Naive thymus-derived CD4-positive, alpha-beta T cell (primary cell): ENCODE data around the gene DEF6. TPM values are rescaled to one million over a fixed set of nuclear protein-coding genes. Genes with fewer than 3 reads are reported as not detected.
A peak's percentile ranks its signal among the peaks of the same experiment; 100 is the strongest.

Experiments
- ATAC-seq: fragments of 150-1000 bp; cut with Tn5 transposase; 2 replicates; pipeline ENCODE4 v1.10.0; 2021; ENCODE audit warnings: mild to moderate bottlenecking, moderate library complexity
- CTCF ChIA-PET: fragments of 350-600 bp; sonication (Branson Sonifier 250); formaldehyde crosslinking; loops from one replicate; lab custom pipeline; 2021; ENCODE audit warnings: antibody characterized with exemption; lab: Charles Lee
- POLR2A ChIA-PET: fragments of 350-600 bp; sonication (Branson Sonifier 250); formaldehyde crosslinking; loops from one replicate; lab custom pipeline; 2021; ENCODE audit warnings: antibody characterized with exemption, inconsistent platforms; lab: Charles Lee
- DNase-seq, 9 donors: peaks; one replicate each; pipeline versions ENCODE4 v3.0.0 to v3.0.0-alpha.2; 2020 to 2022; ENCODE audit warnings: mixed read lengths in 1 of 9
- H3K27ac ChIP-seq: one replicate; pipeline ENCODE4 v1.7.0; 2013; ENCODE audit warnings: mild to moderate bottlenecking, low read depth, low read length, moderate library complexity
- H3K27me3 ChIP-seq, 2 donors: one replicate each; pipeline ENCODE4 v1.7.0; 2013; ENCODE audit warnings: low read length in 2 of 2, mild to moderate bottlenecking in 2 of 2, moderate library complexity in 2 of 2; ENCODE audit not compliant: control insufficient read depth in 2 of 2, insufficient read depth in 2 of 2
- H3K36me3 ChIP-seq, 3 experiments: 1 replicate in 2 of 3; 2 replicates in 1 of 3; pipeline ENCODE4 v1.7.0; 2013; ENCODE audit warnings: low read length in 3 of 3, mild to moderate bottlenecking in 3 of 3, moderate library complexity in 1 of 3; ENCODE audit not compliant: insufficient read depth in 3 of 3, control insufficient read depth in 2 of 3
- H3K4me1 ChIP-seq, 2 donors: one replicate each; pipeline ENCODE4 v1.7.0; 2013; ENCODE audit warnings: low read length in 2 of 2, mild to moderate bottlenecking in 2 of 2, moderate library complexity in 1 of 2; ENCODE audit not compliant: control insufficient read depth in 2 of 2, insufficient read depth in 2 of 2
- H3K4me3 ChIP-seq: 2 replicates; pipeline ENCODE4 v1.7.0; 2013; ENCODE audit warnings: mild to moderate bottlenecking, low read length
- H3K9me3 ChIP-seq, 3 experiments: 1 replicate in 2 of 3; 2 replicates in 1 of 3; pipeline ENCODE4 v1.7.0; 2013; ENCODE audit warnings: low read length in 3 of 3; ENCODE audit not compliant: control insufficient read depth in 2 of 3
- H3K27ac Mint-ChIP-seq, 9 donors: one replicate each; pipeline ENCODE4 v1.8.0; 2020 to 2022; ENCODE audit warnings: mixed read lengths in 9 of 9, mild to moderate bottlenecking in 8 of 9, moderate library complexity in 5 of 9, inconsistent platforms in 2 of 9
- H3K27me3 Mint-ChIP-seq, 5 donors: one replicate each; pipeline ENCODE4 v1.8.0; 2021 to 2022; ENCODE audit warnings: mixed read lengths in 5 of 5, mild to moderate bottlenecking in 1 of 5
- H3K36me3 Mint-ChIP-seq, 5 donors: one replicate each; pipeline ENCODE4 v1.8.0; 2020 to 2022; ENCODE audit warnings: mixed read lengths in 5 of 5, mild to moderate bottlenecking in 3 of 5, inconsistent platforms in 1 of 5
- H3K4me1 Mint-ChIP-seq, 7 donors: one replicate each; pipeline ENCODE4 v1.8.0; 2020 to 2022; ENCODE audit warnings: mixed read lengths in 7 of 7, mild to moderate bottlenecking in 3 of 7, inconsistent platforms in 1 of 7
- H3K4me3 Mint-ChIP-seq, 10 donors: one replicate each; pipeline ENCODE4 v1.8.0; 2020 to 2022; ENCODE audit warnings: mild to moderate bottlenecking in 10 of 10, mixed read lengths in 10 of 10, moderate library complexity in 6 of 10, inconsistent platforms in 2 of 10
- H3K9me3 Mint-ChIP-seq, 11 donors: one replicate each; pipeline ENCODE4 v1.8.0; 2020 to 2022; ENCODE audit warnings: mixed read lengths in 11 of 11, mild to moderate bottlenecking in 4 of 11, inconsistent platforms in 1 of 11, moderate library complexity in 1 of 11
- intact Hi-C, 2 donors: fragments of 100-400 bp; cut with micrococcal nuclease; formaldehyde crosslinking; loops; one replicate each; pipeline ENCODE4 v1.15.1; 2023
- polyA plus RNA-seq, 2 donors: library from polyadenylated mRNA; unstranded; fragments of 300-500 nt; fragmentation: Illumina TruSeq; gene quantifications; one replicate each; pipeline ENCODE4 v1.2.3, GENCODE V29; 2021
- total RNA-seq, 6 experiments: library from RNA in 5 of 6; stranded (reverse) in 5 of 6; gene quantifications; 1 replicate in 5 of 6; 2 replicates in 1 of 6; pipeline ENCODE4 v1.2.3 and lab custom pipeline; 2021 to 2026

The DEF6 gene
- total and polyA plus RNA-seq, 7 experiments from 2014 or later, result 113 to 250 (median 225) TPM

DNA sequence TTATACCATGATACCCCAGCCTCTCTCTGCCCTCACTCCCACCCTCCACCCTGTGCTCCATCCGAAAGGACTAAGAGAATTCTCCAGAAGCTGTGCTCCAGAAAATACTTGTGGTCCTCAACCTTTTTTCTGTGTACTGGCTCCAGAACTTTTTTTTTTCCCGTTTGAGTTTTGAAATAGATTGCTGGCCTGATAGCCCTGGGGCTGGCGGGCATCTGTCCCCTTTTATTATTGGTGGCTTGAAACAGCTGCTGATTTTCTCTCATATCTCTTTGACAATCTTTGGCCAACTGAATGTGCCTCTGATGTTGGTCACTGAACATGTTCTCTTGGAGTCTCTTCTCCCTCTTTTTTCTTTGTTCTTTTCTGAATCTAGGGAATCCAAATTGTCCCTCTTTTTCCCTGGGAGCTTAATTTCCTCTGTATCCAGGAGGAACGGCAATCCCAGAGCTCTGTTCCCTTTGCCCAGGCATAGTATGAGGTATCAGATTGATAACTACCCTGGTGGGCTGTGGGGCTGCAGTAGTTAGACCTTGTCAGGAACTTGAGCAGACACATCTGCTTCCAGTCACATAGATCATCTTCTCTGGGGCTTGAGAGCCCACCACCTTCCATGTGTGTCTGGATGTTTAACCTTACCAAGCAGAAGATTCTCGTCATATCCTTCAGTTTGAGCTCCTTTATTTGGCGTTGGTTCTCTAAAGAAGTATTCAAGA, 46.4 kb downstream of the DEF6 start:
- H3K27me3 Mint-ChIP-seq, result no peaks in the 10 kb centered on the region
- peaks cover 0 to 2% (median 0%) of the 10 kb centered on the region in 11 donors for H3K9me3 Mint-ChIP-seq
- no peaks in the 10 kb centered on the region for H3K9me3 ChIP-seq
- peaks cover 48 to 64% (median 58%) of the 10 kb centered on the region in 7 donors for H3K4me1 Mint-ChIP-seq
- H3K27ac ChIP-seq, result peak overlapping the region; percentile 97
- ChIA-PET POLR2A (interaction anchor here (0.6 to 5.7 kb wide), 16 partner anchors 9 to 128 kb away, joined by 3 to 47 read pairs (median 4); partner anchors contain the start of genes DEF6, FANCE and RPL10A), CTCF (interaction anchor here (0.7 to 5.0 kb wide), 14 partner anchors 9 to 395 kb away, joined by 3 to 99 read pairs (median 3); partner anchors contain the start of genes FANCE and RPL10A)
- DNase-seq (no peak), ATAC-seq (no peak)
- H3K27me3 ChIP-seq, result no peaks in the 10 kb centered on the region
- H3K4me1 ChIP-seq, result peaks cover 30 to 47% of the 10 kb centered on the region in 2 donors
- peaks cover 0 to 7% (median 0%) of the 10 kb centered on the region in 3 experiments for H3K36me3 ChIP-seq
- H3K4me3 ChIP-seq, result peak overlapping the region; percentile 70
- peak overlapping the region; percentile 88 to 100 (median 98) for H3K4me3 Mint-ChIP-seq
- peak overlapping the region; percentile 53 to 98 (median 95) for H3K27ac Mint-ChIP-seq
- intact Hi-C loops, result loop anchor here (2.0 kb wide), 3 partner anchors 71 to 393 kb away; partner anchors contain the start of gene ARMC12 (in 1 of the 2)
- peaks cover 3 to 19% (median 17%) of the 10 kb centered on the region in 5 donors for H3K36me3 Mint-ChIP-seq

DNA sequence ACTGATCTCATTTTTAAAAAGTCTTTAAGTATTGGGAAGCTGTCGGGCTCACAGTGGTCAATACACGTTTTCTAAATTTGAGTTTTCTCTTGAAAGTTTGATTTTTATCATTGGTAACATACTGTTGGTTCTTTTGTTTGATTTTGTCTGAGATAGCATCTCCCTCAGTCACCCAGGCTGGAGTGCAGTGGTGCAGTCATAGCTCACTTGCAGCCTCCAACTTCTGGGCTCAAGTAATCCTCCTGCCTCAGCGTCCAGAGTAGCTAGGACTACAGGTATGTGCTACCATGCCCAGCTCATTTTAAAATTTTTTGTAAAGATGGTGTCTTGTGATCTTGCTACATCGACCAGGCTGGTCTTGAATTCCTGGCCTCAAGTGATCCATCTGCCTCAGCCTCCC, 53.8 kb downstream of the DEF6 start:
- peaks cover 14 to 47% (median 46%) of the 10 kb centered on the region in 5 donors for H3K36me3 Mint-ChIP-seq
- Histone ChIP-seq H3K27me3 (no peaks in the 10 kb centered on the region), H3K4me3 (no peak overlapping the region), H3K9me3 (no peaks in the 10 kb centered on the region), H3K27ac (no peak overlapping the region), H3K36me3 (peaks cover 7 to 37% (median 8%) of the 10 kb centered on the region in 3 experiments), H3K4me1 (peaks cover 11 to 37% of the 10 kb centered on the region in 2 donors)
- intact Hi-C loops, result no loop called here
- peak overlapping the region in 8 of 9 donors; percentile 83 to 98 (median 92) for H3K27ac Mint-ChIP-seq
- H3K4me1 Mint-ChIP-seq, result peaks cover 35 to 87% (median 74%) of the 10 kb centered on the region in 7 donors
- H3K9me3 Mint-ChIP-seq, result no peaks in the 10 kb centered on the region
- DNase-seq (no peak), ATAC-seq (no peak)
- H3K4me3 Mint-ChIP-seq, result peak overlapping the region in 4 of 10 donors; percentile 16 to 89 (median 26)
- ChIA-PET CTCF (interaction anchor here (0.6 to 0.8 kb wide), 2 partner anchors 98 to 102 kb away, joined by 3 to 4 read pairs; no protein-coding TSS in a partner anchor), POLR2A (interaction anchor here (0.6 to 2.1 kb wide), 5 partner anchors 10 to 118 kb away, joined by 3 to 10 read pairs (median 4); no protein-coding TSS in a partner anchor)
- no peaks in the 10 kb centered on the region for H3K27me3 Mint-ChIP-seq

GRCh38 chr6:35352735-35353134, 55.1 kb downstream of the DEF6 start:
- no peaks in the 10 kb centered on the region for H3K9me3 ChIP-seq
- no peaks in the 10 kb centered on the region for H3K27me3 ChIP-seq
- ATAC-seq, result no peak
- no peaks in the 10 kb centered on the region for H3K9me3 Mint-ChIP-seq
- peak overlapping the region in 3 of 10 donors; percentile 11 to 45 (median 12) for H3K4me3 Mint-ChIP-seq
- H3K27ac ChIP-seq, result peak overlapping the region; percentile 22
- H3K27me3 Mint-ChIP-seq, result no peaks in the 10 kb centered on the region
- H3K4me3 ChIP-seq, result no peak overlapping the region
- peaks cover 7 to 43% (median 17%) of the 10 kb centered on the region in 3 experiments for H3K36me3 ChIP-seq
- DNase-seq, result no peak
- H3K4me1 ChIP-seq, result peaks cover 11 to 31% of the 10 kb centered on the region in 2 donors
- POLR2A ChIA-PET, result interaction anchor here (0.8 to 2.1 kb wide), 2 partner anchors 9 to 116 kb away, joined by 3 to 10 read pairs; no protein-coding TSS in a partner anchor
- intact Hi-C loops, result no loop called here
- CTCF ChIA-PET, result interaction anchor here (1.0 kb wide), 1 partner anchor 9 kb away, joined by 3 read pairs; no protein-coding TSS in a partner anchor
- peaks cover 20 to 53% (median 49%) of the 10 kb centered on the region in 5 donors for H3K36me3 Mint-ChIP-seq
- peaks cover 27 to 85% (median 70%) of the 10 kb centered on the region in 7 donors for H3K4me1 Mint-ChIP-seq
- H3K27ac Mint-ChIP-seq, result peak overlapping the region in 8 of 9 donors; percentile 67 to 98 (median 87)

- Mint-ChIP-seq H3K27me3 (no peaks in the 10 kb centered on the region), H3K9me3 (no peaks in the 10 kb centered on the region), H3K36me3 (peaks cover 21 to 60% (median 51%) of the 10 kb centered on the region in 5 donors), H3K4me1 (peaks cover 30 to 87% (median 69%) of the 10 kb centered on the region in 7 donors), H3K27ac (peak overlapping the region in 4 of 9 donors; percentile 21 to 67 (median 34)), H3K4me3 (no peak overlapping the region)
- ATAC-seq (no peak), DNase-seq (no peak)
- Histone ChIP-seq H3K36me3 (peaks cover 10 to 56% (median 17%) of the 10 kb centered on the region in 3 experiments), H3K4me3 (no peak overlapping the region), H3K9me3 (no peaks in the 10 kb centered on the region), H3K27ac (no peak overlapping the region), H3K27me3 (no peaks in the 10 kb centered on the region), H3K4me1 (peaks cover 0 to 14% of the 10 kb centered on the region in 2 donors)
- ChIA-PET POLR2A (interaction anchor here (0.6 to 1.4 kb wide), 3 partner anchors 14 to 123 kb away, joined by 3 read pairs; no protein-coding TSS in a partner anchor), CTCF (interaction anchor here (1.4 kb wide), 1 partner anchor 96 kb away, joined by 3 read pairs; no protein-coding TSS in a partner anchor)
- intact Hi-C loops, result loop anchor here in 1 of 2 donors (5.0 kb wide), 1 partner anchor 38 kb away; no protein-coding TSS in a partner anchor
Observed at GRCh38 chr6:35354361-35355135, 56.9 kb downstream of the DEF6 start.

DNA sequence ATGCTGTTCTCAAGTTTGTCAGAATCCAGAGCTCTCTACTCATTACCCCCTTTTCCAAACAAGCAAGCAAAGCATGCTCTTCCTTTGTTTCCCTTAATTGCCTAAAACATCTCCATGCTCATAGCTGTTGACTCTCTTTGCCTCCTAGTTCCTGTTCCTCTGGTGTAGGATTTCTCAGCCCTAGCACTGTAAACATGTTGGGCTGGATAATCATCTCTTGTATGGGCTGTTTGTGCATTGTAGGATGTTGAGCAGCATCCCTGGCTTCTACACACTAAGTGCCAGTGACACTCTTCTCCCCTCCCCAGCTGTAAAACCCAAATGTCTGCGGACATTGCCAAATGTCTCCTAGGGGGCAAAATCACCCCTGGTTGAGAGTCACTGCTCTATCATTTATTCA, 58.8 kb downstream of the DEF6 start:
- peak overlapping the region in 3 of 10 donors; percentile 2 to 39 (median 4) for H3K4me3 Mint-ChIP-seq
- DNase-seq (no peak), ATAC-seq (no peak)
- Histone ChIP-seq H3K4me1 (peaks cover 0 to 18% of the 10 kb centered on the region in 2 donors), H3K36me3 (peaks cover 10 to 62% (median 17%) of the 10 kb centered on the region in 3 experiments), H3K9me3 (no peaks in the 10 kb centered on the region), H3K4me3 (no peak overlapping the region), H3K27me3 (no peaks in the 10 kb centered on the region), H3K27ac (no peak overlapping the region)
- peaks cover 27 to 87% (median 70%) of the 10 kb centered on the region in 7 donors for H3K4me1 Mint-ChIP-seq
- intact Hi-C loops, result loop anchor here in 1 of 2 donors (5.0 kb wide), 1 partner anchor 36 kb away; no protein-coding TSS in a partner anchor
- peak overlapping the region in 7 of 9 donors; percentile 3 to 70 (median 28) for H3K27ac Mint-ChIP-seq
- peaks cover 21 to 59% (median 47%) of the 10 kb centered on the region in 5 donors for H3K36me3 Mint-ChIP-seq
- POLR2A ChIA-PET, result interaction anchor here (0.8 to 1.6 kb wide), 3 partner anchors 12 to 362 kb away, joined by 3 to 6 read pairs (median 4); no protein-coding TSS in a partner anchor
- no peaks in the 10 kb centered on the region for H3K9me3 Mint-ChIP-seq
- no peaks in the 10 kb centered on the region for H3K27me3 Mint-ChIP-seq
- CTCF ChIA-PET, result interaction anchor here (0.6 to 1.5 kb wide), 4 partner anchors 23 to 94 kb away, joined by 3 to 5 read pairs (median 3); no protein-coding TSS in a partner anchor
